ENCODE measurements around the gene SLC25A34.
"Not testable (repeated sequence)": the region's sequence is repeated elsewhere in the genome, so short reads cannot be mapped to it uniquely, and the experiment has no call there.

SLC25A34 gene

DNA sequence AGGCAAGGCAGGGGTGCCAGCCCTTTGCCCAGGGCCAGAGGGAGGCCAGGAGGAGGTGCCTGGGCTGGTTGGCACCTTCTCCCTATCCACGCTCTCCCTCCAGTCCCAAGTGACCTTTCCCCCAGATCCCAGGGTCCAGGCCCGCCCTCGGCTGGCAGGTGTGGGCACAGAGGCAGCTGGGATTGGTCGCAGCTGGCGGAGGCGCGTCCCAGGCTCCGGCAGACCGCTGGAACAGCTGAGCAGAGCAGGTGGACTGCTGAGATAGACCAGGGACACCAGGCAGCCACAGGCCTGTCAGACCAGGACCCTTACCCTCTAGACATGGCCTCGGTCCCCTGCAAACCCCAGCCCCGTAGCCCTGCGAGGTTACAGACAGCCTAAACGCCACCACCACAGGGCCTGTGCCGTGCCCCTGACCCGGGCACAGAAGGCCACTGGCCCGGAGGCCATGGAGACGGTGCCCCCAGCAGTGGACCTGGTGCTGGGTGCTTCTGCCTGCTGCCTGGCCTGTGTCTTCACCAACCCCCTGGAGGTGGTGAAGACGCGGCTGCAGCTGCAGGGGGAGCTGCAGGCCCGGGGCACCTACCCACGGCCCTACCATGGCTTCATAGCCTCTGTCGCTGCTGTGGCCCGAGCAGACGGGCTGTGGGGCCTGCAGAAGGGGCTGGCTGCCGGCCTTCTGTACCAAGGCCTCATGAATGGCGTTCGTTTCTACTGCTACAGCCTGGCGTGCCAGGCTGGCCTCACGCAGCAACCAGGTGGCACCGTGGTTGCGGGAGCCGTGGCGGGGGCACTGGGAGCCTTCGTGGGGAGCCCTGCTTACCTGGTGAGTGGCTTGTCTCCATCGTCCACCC is at the start of gene SLC25A34:
SLC25A34 (plus strand) TSS at position 221 of the 854 bp plus-strand sequence; CDS start at position 449, 228 bp downstream.
- no peak for DNase-seq (ENCODE audit: low spot score)

DNA sequence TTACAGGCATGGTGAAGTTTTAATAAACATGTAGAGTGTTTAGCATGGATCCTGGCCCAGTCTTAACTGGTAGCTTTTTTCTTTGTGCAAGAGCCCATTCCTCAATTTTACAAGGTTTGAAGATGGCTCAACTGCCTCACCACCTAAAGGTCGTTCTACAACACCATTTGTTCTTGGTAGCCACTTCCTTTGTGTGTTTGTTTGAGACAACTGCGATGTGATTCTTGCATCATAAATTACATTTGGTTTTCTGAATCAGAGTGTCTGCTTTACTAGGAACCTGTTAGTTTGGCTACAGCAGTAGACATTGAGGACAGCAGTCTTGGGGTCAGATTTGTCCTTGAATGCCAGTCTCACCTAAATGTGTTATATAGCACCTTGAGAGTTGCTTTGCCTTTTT is 48.6 kb upstream of the SLC25A34 start:
- DNase-seq (ENCODE audit: low spot score), result no peak

DNA sequence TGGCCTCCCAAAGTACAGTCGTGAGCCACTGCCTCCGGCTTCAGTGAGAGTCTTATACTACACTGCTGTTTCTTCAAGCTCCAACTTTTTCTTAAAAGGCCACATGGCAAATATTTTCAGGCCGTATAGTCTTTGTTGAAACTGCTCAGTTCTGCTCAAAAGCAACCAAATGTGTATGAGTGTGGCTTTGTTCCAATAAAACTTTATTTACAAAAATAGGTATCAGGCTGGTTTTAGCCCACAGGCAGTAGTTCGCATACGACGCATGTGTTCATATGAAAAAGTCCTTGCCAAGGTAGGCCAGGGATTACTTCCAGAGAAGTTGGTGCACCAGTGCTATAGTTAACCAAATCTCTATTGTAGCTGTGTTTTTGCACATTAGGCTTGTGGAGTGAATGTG is 45.7 kb upstream of the SLC25A34 start:
- DNase-seq (ENCODE audit: low spot score), result no peak

DNA sequence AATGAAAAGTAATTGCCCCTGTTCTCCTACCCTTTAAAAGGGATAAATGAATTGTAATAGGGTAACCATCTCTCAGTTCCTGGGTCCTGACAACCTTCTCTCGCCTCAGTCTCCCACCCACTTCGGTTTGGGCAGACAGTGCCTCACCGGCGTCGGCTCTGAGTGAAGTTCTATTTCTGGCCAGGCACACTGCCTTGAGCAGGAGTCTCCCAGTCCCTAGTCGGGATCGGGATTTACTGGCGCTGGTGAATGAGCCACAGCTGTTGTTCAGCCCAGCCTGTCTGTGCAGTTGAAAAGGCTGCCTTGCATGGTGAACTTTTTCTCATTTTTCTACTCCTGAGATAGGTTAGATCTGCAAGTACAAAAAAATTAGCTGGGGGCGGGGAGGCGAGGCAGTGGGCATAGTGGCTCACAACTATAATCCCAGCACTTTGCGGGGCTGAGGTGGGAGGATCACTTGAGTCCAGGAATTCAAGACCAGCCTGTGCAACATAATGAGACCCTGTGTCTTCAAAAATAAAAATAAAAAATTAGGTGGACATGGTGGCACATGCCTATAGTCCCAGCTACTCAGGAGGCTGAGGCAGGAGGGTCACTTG is 44.5 kb upstream of the SLC25A34 start:
- no peak for DNase-seq (ENCODE audit: low spot score)

DNA sequence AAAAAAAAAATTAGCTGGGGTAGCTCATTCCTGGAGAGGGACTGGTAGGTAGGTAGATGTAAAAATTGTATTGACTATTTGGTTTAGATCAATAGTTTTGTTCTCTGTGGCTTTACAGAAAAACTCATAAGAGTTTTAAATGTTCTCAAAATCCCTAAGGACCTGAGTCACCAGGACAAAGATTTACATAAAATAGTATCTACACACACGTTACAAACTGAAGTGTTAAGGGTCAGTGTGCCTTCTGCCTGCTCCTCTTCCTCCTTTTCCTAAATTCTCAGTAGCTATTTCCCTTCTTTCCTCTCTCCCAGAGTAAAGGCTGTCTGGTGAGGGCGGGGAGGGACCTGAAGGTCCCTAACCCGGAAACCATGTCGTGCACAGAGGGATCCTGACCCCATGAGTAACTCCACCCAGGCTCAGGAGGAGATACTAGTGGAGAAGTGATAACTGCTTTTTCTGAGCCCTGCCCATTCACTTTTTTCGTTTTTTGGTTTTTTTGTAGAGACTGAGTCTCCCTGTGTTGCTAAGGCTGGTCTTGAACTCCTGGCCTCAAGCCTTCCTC is 43.9 kb upstream of the SLC25A34 start:
- no peak for DNase-seq (ENCODE audit: low spot score)

DNA sequence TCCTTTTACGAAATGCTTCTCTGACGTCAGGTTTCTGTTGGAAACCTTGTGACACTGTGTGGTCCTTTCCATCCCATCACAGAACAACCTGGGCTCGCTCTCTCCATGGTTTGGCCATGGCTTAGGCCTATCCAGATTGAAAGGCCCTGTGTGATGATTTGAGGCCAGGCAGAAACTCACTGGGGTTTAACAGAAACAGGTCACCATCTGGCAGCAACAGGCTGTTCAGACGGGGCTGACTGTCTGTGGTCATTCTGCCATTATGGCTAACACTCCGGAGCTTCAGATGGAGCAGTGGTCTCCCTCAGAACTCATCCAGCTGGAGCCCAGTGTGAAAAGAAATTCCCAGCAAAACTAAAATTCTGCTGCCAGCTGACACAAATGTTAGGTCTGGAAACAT is 42.7 kb upstream of the SLC25A34 start:
- DNase-seq (ENCODE audit: low spot score), result no peak

DNA sequence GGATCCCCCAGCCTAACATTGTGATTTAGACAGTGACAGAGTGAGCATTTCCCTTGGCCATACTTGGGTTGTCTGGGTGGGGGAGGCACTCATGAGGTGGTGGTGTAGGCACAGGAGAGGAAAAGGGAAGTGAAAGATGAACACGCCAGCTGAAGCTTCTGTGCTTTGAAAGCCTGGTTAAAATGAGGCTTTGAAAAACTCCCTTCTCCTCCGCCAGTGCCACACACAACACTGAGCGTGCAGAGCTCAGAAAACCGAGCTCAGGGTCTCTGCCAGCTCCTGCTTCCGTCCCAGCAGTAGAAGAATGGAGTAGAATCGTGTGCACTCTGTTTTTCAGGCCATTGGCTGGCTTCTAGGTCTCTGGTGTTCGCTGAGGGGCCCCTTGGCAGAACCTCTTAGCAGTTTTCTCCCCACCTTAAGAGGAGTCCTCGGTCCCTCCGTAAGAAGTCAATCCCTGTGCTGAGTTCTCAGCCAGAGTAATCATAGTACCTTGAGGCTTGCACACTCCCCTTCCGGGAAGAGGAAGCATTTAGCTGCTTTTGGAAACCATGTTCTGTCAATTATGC is 39.0 kb upstream of the SLC25A34 start:
- DNase-seq (ENCODE audit: low spot score), result no peak

DNA sequence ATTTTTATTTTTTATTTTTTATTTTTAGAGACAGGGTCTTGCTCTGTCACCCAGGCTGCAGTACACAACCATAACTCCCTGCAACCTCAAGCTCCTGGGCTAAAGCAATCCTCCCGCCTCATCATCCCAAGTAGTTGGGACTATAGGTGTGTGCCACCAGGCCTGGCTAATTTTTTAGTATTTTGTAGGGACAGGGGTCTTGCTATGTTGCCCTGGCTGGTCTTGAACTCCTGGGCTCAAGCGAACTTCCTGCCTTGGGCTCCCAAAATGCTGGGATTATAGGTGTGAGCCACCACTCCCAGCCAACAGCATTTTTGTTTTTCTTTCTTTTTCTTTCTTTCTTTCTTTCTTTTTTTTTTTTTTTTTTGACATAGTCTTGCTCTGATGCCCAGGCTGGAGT is 37.9 kb upstream of the SLC25A34 start:
- no peak for DNase-seq (ENCODE audit: low spot score)

DNA sequence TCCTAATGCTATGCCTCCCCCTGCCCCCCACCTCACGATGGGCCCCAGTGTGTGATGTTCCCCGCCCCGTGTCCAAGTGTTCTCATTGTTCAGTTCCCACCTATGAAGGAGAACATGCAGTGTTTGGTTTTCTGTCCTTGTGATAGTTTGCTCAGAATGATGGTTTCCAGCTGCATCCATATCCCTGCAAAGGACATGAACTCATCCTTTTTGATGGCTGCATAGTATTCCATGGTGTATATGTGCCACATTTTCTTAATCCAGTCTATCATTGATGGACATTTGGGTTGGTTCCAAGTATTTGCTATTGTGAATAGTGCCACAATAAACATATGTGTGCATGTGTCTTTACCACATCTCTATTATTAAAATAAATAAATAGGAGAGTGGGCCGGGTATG is 36.7 kb upstream of the SLC25A34 start:
- not testable (repeated sequence) for DNase-seq (ENCODE audit: low spot score)

DNA sequence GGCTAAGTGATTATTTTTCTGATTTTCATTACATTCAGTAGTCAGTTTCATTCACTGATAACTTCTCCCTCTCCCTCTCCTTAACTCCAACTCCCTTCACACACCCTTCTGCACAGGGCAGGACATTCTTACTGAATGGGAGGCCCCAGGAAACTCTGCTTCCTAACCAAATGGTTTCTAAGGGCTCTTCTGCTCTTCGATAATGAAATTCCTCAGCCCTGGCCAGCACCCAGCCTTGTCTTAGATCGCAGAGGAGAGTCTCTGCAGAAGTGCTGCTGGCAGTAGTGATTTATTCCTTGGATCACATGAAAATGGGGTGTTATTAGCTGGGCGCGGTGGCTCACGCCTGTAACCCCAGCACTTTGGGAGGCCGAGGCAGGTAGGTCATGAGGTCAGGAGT is 35.5 kb upstream of the SLC25A34 start:
- DNase-seq (ENCODE audit: low spot score), result no peak

DNA sequence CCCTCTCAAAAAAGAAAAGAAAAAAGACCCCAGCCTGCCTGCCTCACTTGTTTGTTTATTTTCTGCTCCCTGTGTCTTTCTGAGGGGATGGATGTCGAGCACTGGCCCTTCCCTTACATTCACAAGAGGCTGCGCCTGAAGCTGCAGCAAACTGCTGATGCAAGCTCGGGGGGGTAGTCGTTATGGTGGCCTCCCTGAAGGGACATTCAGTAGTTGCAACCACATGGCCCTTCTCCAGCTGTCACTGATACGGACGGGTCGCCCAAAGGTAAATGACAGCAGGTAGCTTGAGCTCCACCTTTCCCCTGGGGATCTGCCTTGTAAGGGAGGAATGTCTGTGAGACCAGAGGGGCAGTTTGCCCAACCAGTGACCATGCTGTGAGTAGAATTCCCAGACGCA is 34.3 kb upstream of the SLC25A34 start:
- no peak for DNase-seq (ENCODE audit: low spot score)

DNA sequence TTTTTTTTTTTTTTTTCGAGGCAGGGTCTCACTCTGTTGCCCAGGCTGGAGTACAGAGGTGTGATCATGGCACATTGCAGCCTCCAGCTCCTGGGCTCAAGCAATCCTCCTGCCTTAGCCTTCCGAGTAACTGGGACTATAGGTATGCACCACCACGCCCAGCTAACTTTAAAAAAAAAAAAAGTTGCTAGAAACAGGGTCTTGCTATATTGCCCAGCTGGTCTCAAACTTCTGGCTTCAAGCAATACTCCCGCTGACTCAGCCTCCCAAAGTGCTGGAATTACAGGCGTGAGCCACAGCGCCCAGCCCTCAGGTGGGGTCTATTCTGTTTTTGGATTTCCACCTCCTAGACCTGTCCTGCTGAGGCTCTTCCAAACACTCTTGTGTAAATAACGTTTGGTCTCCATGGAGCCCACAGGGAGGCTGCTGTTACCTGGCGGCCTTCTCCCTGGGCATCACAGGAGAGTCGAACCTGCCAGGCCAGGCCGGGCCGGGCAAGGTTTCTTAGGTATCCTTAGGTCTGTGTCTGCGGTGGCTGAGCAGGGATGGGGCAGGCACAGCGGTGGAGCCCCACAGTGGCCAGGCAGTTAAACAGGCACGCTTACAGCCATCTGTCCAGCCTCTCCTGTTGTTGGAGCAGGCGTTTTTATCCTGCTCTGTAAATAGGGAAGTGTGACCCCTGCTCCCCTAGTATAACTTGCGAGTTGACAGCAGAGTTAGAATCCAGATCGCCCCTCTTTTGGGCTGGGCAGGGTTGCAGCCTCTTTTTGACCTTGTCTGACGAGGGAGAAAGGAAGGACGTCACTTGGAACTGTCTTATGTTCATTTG is 33.1 kb upstream of the SLC25A34 start:
- DNase-seq (ENCODE audit: low spot score), result no peak

DNA sequence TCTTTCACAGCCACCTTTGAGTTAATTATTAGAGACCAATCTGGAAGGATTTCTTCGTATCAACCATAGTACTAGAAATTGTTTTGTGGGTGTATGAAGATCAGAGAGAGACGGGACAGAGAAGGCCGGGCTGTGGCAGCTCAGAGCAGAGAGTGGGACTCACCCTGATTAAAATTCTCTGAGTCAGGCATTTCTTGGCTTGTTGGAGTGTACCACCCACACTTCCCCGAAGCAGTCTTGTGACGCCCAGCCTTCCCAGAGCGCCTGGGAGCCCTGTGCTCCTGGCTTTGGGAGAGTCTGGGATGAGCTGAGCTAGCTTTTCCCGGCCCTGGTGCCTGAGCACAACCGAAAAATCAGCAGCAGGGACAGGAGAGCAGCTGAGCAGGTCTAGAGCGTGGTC is 32.5 kb upstream of the SLC25A34 start:
- no peak for DNase-seq (ENCODE audit: low spot score)

DNA sequence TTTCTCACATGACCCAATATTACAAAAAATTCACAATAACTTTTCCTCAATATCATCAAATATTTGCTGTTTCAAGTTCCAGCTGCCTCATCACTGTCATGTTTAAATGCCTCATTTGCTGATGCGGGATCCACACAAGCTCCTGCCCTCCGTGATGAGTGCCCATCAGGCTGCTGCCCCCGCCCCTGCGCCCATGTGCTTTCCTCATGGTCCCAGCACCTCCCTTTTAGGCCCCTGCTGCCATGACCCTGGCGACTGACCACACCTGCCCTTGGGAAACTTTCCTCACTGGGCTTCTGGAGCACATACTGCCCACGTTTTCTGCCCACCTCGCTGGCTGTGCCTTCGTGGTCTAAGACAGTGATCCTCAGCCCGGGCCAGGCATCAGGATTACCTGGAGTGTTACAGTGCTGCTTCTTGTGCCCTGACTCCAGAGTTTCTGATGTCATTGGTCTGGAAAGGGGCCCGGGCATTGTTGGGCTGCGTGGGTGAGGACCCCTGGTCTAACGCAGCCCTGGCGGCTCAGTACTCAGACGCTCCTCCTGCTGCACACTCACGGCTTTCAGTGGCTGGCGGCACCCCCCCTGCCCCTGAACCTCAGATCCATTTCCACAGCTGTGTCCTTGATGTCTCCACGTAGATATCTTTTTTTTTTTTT is 31.4 kb upstream of the SLC25A34 start:
- no peak for DNase-seq (ENCODE audit: low spot score)

DNA sequence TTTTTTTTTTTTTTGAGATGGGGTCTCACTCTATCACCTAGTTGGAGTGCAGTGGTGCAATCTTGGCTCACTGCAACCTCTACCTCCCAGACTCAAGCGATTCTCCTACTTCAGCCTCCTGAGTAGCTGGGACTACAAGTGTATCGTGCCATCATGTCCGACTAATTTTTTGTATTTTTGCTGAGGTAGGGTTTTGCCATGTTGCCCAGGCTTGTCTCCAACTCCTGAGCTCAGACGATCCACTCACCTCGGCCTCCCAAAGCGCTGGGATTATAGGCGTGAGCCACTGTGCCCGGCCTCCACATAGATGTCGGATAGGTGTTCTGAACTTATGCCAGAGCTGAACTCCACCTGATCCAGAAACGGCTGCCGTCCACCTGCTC is 30.9 kb upstream of the SLC25A34 start:
- DNase-seq (ENCODE audit: low spot score), result no peak

DNA sequence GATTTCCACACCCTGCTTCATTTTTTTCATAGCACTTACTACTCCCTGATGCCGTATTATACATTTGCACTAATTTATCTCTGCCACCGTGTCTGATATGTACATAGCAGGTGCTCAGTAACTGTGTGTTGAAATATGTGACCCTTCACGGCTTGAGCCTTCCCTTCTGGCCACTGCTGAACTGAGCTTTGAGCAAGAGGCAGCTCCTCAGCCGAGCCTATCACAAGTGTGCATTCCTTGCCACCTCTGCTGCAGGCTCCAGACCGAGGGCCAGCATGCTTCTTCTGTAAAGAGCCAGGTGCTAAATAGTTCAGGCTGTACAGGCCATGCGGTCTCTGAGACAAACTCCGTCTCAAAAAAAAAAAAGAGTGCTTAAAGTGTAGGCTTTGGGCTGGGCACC is 29.3 kb upstream of the SLC25A34 start:
- no peak for DNase-seq (ENCODE audit: low spot score)

DNA sequence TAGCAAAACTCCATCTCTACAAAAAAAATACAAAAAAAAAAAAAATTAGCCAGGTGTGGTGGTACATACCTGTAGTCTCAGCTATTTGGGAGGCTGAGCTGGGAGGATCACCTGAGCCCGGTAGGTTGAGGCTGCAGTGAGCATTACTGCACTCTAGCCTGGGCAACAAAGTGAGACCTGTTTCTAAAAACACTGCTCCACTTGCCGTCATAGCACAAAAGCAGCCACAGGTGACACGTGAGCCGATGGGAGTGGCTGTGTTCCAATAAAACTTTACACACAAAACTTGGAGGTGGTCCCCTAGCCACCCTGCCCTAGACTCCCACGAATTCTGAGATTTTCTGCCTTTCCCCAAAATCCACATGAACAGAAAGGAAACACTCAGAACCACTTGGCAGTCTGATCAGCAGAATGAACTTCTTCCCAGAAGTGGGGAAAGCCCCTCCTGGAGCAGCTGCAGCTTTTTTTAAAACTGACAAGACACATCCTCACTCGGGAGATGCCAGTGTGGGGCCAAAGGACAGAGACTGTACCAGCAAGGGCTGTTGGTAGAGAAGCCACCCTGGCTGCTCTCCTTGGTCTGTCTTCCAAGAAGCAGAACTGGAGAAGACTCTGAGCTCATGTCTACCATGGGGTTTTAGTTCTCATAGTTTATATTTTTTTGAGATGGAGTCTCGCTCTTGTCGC is 28.7 kb upstream of the SLC25A34 start:
- DNase-seq (ENCODE audit: low spot score), result no peak

DNA sequence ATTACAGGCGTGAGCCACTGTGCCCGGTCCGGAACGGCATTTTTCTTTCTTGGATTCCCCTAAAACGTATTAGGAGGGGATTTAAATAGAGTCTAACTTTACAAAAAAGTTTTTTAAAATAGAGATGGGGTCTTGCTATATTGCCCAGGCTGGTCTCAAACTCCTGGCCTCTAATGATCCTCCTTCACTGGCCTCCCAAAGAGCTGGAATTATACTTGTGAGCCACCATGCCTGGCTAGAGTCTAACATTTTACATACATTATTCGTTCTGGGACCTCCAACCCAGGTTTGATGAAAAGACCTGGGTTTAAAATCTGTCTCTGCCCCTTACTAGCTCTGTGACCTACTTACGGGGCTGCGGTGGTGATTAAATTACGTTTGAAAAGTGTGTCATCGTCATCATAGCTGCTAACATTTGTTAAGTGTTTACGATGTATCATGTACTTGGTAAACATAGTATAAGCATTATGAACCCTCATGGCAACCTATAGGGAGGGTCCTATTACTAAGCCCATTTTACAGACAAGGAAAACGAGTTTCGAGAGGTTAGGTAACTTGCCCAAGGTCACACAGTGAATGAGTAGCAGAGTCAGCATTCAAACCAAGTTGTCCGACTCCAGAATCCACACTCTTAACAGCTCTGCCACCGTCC is 27.4 kb upstream of the SLC25A34 start:
- no peak for DNase-seq (ENCODE audit: low spot score)

DNA sequence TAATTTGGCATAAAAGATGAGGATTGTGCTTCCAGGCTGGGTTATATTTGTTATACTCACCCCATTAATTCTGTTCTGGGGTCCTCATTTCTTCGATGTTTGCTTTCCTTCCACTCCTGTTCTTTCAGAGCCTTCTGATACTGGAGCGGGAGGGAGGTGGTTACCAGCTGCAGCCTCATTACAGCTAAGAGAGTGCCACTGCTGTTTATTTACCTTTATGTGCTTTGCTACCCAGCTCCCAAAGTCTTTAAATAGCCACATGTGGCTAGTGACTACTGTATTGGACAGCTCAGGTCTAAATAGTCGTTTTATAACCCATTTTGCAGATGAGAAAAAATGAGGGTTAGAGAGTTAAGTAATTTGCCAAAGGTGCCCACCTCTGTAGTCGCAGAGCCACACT is 26.8 kb upstream of the SLC25A34 start:
- DNase-seq (ENCODE audit: low spot score), result no peak

DNA sequence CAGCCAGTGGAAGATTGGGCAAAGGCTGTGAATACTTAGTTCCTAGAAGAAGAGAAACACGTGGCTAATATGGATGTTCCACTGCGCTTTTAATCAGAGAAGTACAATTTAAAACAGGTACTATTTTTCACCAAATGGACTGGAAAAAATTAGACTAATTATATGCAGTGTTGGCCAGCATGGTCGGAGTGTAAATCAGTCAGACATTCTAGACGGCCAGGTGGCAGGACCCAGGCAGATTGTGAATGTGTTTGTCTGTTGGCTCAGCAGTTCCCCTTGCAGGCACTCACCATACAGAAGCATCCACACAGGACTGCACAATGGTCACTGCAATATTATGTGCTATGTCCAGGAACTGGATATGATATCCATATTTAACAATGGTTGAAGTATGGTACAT is 23.9 kb upstream of the SLC25A34 start:
- no peak for DNase-seq (ENCODE audit: low spot score)

All from D341Med (cell line).